Naive thymus-derived CD8-positive, alpha-beta T cell (primary cell): Measurements from ENCODE around the gene HMHB1. TPM values are rescaled to one million over a fixed set of nuclear protein-coding genes. Genes with fewer than 3 reads are reported as not detected.
"Not testable (repeated sequence)": the region's sequence is repeated elsewhere in the genome, so short reads cannot be mapped to it uniquely, and the experiment has no call there.

Source experiments
- ATAC-seq, 2 donors: fragments of 150-1000 bp; cut with Tn5 transposase in 1 of 2; sonication (Bioruptor Pico), chemical (Tn5 transposase) in 1 of 2; 1 replicate in 1 of 2; 2 replicates in 1 of 2; pipeline ENCODE4 v1.10.0; 2021; ENCODE audit warnings: mild to moderate bottlenecking in 2 of 2, moderate library complexity in 2 of 2
- POLR2A ChIA-PET: fragments of 350-600 bp; sonication (Branson Sonifier 250); formaldehyde crosslinking; loops from one replicate; lab custom pipeline; 2021; ENCODE audit warnings: antibody characterized with exemption; lab: Charles Lee
- DNase-seq, 10 donors: peaks; one replicate each; pipeline versions ENCODE4 v3.0.0 to v3.0.0-alpha.2; 2020 to 2022
- H3K27ac Mint-ChIP-seq, 10 donors: one replicate each; pipeline ENCODE4 v1.8.0; 2020 to 2022; ENCODE audit warnings: mild to moderate bottlenecking in 10 of 10, mixed read lengths in 10 of 10, moderate library complexity in 4 of 10, inconsistent platforms in 1 of 10
- H3K27me3 Mint-ChIP-seq, 5 donors: one replicate each; pipeline ENCODE4 v1.8.0; 2021 to 2022; ENCODE audit warnings: mixed read lengths in 5 of 5
- H3K36me3 Mint-ChIP-seq, 3 donors: one replicate each; pipeline ENCODE4 v1.8.0; 2020 to 2022; ENCODE audit warnings: mixed read lengths in 3 of 3, mild to moderate bottlenecking in 2 of 3, inconsistent platforms in 1 of 3
- H3K4me1 Mint-ChIP-seq, 4 donors: one replicate each; pipeline ENCODE4 v1.8.0; 2021 to 2022; ENCODE audit warnings: mixed read lengths in 4 of 4
- H3K4me3 Mint-ChIP-seq, 10 donors: one replicate each; pipeline ENCODE4 v1.8.0; 2020 to 2022; ENCODE audit warnings: mild to moderate bottlenecking in 10 of 10, mixed read lengths in 10 of 10, moderate library complexity in 6 of 10, inconsistent platforms in 1 of 10
- H3K9me3 Mint-ChIP-seq, 9 donors: one replicate each; pipeline ENCODE4 v1.8.0; 2020 to 2022; ENCODE audit warnings: mixed read lengths in 9 of 9, mild to moderate bottlenecking in 3 of 9, inconsistent platforms in 1 of 9, moderate library complexity in 1 of 9
- polyA plus RNA-seq, 3 donors: library from polyadenylated mRNA; unstranded; fragments of 300-500 nt; fragmentation: Illumina TruSeq; gene quantifications; one replicate each; pipeline ENCODE4 v1.2.3, GENCODE V29; 2021
- total RNA-seq, 8 experiments: library from RNA in 2 of 8; stranded (reverse) in 2 of 8; gene quantifications; one replicate each; pipeline ENCODE4 v1.2.3 and lab custom pipeline; 2021 to 2026

HMHB1 gene
- total and polyA plus RNA-seq, 5 experiments from 2014 or later: not detected

GRCh38 chr5:143816370-143816769 is 4.4 kb downstream of the HMHB1 start:
- H3K4me3 Mint-ChIP-seq, DNase-seq, ATAC-seq, POLR2A ChIA-PET, H3K27ac Mint-ChIP-seq: not testable (repeated sequence)
- H3K4me1 Mint-ChIP-seq: peaks cover 8 to 19% (median 18%) of the 10 kb centered on the region in 4 donors
- H3K9me3 Mint-ChIP-seq: peaks cover 0 to 10% (median 0%) of the 10 kb centered on the region in 9 donors
- H3K27me3 Mint-ChIP-seq: peaks cover 2 to 18% (median 11%) of the 10 kb centered on the region in 5 donors
- peaks cover 0 to 11% (median 0%) of the 10 kb centered on the region in 3 donors for H3K36me3 Mint-ChIP-seq

DNA sequence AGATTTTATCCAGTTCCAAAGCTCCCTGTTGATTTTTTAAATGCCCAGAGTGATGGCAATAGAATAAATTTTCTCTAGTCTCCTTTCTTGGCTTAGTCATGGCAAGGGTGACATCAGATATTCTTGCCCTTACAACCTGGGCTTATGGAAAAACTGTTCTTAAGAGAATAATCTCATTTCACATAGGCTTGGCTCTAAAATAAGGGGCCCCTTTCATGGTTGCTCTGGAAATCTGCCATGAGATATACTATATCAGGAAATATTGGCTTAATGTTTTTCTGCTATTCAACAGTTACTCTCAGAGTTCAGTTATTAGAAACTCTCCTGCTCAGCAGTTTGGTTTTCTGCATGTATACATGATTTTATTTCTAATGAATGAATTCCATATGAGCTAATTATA is 7.8 kb downstream of the HMHB1 start:
- Mint-ChIP-seq H3K27me3 (peaks cover 0 to 10% (median 2%) of the 10 kb centered on the region in 5 donors), H3K9me3 (peaks cover 0 to 10% (median 0%) of the 10 kb centered on the region in 9 donors), H3K36me3 (peaks cover 0 to 11% (median 0%) of the 10 kb centered on the region in 3 donors), H3K27ac (no peak overlapping the region), H3K4me1 (no peaks in the 10 kb centered on the region), H3K4me3 (no peak overlapping the region)
- DNase-seq (no peak), ATAC-seq (no peak)
- POLR2A ChIA-PET: no interaction called here

- Mint-ChIP-seq H3K27me3 (peaks cover 0 to 10% (median 2%) of the 10 kb centered on the region in 5 donors), H3K36me3 (peaks cover 0 to 11% (median 0%) of the 10 kb centered on the region in 3 donors), H3K4me1 (no peaks in the 10 kb centered on the region), H3K27ac (no peak overlapping the region), H3K4me3 (no peak overlapping the region), H3K9me3 (peaks cover 0 to 10% (median 0%) of the 10 kb centered on the region in 9 donors)
- POLR2A ChIA-PET: no interaction called here
- ATAC-seq: no peak
- DNase-seq: no peak
These were observed 8.5 kb downstream of the HMHB1 start for GRCh38 chr5:143820451-143820850.

- H3K27me3 Mint-ChIP-seq: peaks cover 0 to 3% (median 0%) of the 10 kb centered on the region in 5 donors
These were observed 13.1 kb downstream of the HMHB1 start for GRCh38 chr5:143824851-143825720.

DNA sequence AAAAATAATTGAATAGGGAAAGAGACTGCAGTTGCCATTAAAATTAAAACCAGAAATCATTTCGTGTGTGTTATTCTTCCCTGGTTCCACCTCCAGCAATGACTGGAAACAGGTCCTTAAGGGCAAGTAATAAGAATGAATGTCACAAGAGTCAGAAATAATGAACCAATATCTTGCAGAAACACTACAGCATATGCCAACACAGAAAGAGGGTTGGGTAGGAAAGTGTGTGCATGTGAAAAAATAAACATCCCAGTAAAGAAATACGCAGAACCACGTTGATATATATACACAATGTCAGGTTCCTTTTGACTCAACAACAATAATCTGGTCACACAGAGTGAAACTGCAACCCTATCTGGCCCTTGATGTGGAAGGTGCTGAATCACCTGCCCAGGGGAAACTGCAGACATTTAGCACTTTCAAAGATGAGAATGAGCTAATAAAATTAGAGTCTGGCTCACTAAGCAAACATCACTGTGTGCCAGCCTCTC is 15.0 kb downstream of the HMHB1 start:
- DNase-seq (no peak), ATAC-seq (no peak)
- Mint-ChIP-seq H3K9me3 (no peaks in the 10 kb centered on the region), H3K36me3 (no peaks in the 10 kb centered on the region), H3K27me3 (no peaks in the 10 kb centered on the region), H3K4me1 (peaks cover 3 to 13% (median 9%) of the 10 kb centered on the region in 4 donors), H3K27ac (no peak overlapping the region), H3K4me3 (no peak overlapping the region)
- POLR2A ChIA-PET: no interaction called here

More at GRCh38 chr5:143824851-143825720, 13.1 kb downstream of the HMHB1 start:
- DNase-seq (peak; percentile 59 to 88 (median 77)), ATAC-seq (peak; percentile 92 to 94)
- peaks cover 3 to 13% (median 9%) of the 10 kb centered on the region in 4 donors for H3K4me1 Mint-ChIP-seq
- no peaks in the 10 kb centered on the region for H3K36me3 Mint-ChIP-seq
- no peaks in the 10 kb centered on the region for H3K9me3 Mint-ChIP-seq
- no peak overlapping the region for H3K27ac Mint-ChIP-seq
- POLR2A ChIA-PET: no interaction called here
- H3K4me3 Mint-ChIP-seq: no peak overlapping the region

GRCh38 chr5:143828710-143829109 is 16.7 kb downstream of the HMHB1 start:
- H3K27me3 Mint-ChIP-seq: no peaks in the 10 kb centered on the region

GRCh38 chr5:143833177-143833576 is 21.2 kb downstream of the HMHB1 start:
- no peak for ATAC-seq
- POLR2A ChIA-PET: no interaction called here

More at GRCh38 chr5:143828710-143829109, 16.7 kb downstream of the HMHB1 start:
- POLR2A ChIA-PET: no interaction called here
- peak overlapping the region in 7 of 10 donors; percentile 2 to 79 (median 30) for H3K27ac Mint-ChIP-seq
- H3K4me3 Mint-ChIP-seq: peak overlapping the region in 7 of 10 donors; percentile 5 to 58 (median 17)
- H3K9me3 Mint-ChIP-seq: no peaks in the 10 kb centered on the region
- H3K36me3 Mint-ChIP-seq: no peaks in the 10 kb centered on the region
- no peak for DNase-seq
- H3K4me1 Mint-ChIP-seq: peaks cover 3 to 13% (median 9%) of the 10 kb centered on the region in 4 donors
- peak in 1 of 2 donors; percentile 47 for ATAC-seq

GRCh38 chr5:143835251-143835650 is 23.3 kb downstream of the HMHB1 start:
- Mint-ChIP-seq H3K9me3 (no peaks in the 10 kb centered on the region), H3K27me3 (no peaks in the 10 kb centered on the region), H3K4me3 (no peak overlapping the region), H3K27ac (no peak overlapping the region), H3K36me3 (no peaks in the 10 kb centered on the region), H3K4me1 (no peaks in the 10 kb centered on the region)
- POLR2A ChIA-PET: no interaction called here
- no peak for ATAC-seq
- DNase-seq: no peak

More at GRCh38 chr5:143833177-143833576, 21.2 kb downstream of the HMHB1 start:
- H3K36me3 Mint-ChIP-seq: no peaks in the 10 kb centered on the region
- no peaks in the 10 kb centered on the region for H3K27me3 Mint-ChIP-seq
- DNase-seq: no peak
- H3K4me3 Mint-ChIP-seq: no peak overlapping the region
- H3K4me1 Mint-ChIP-seq: peaks cover 3 to 8% (median 7%) of the 10 kb centered on the region in 4 donors
- no peaks in the 10 kb centered on the region for H3K9me3 Mint-ChIP-seq
- H3K27ac Mint-ChIP-seq: no peak overlapping the region

- POLR2A ChIA-PET: no interaction called here
- Mint-ChIP-seq H3K27me3 (no peaks in the 10 kb centered on the region), H3K9me3 (no peaks in the 10 kb centered on the region), H3K27ac (no peak overlapping the region), H3K4me3 (no peak overlapping the region), H3K36me3 (no peaks in the 10 kb centered on the region), H3K4me1 (no peaks in the 10 kb centered on the region)
- ATAC-seq: no peak
- no peak for DNase-seq
These were observed 24.3 kb downstream of the HMHB1 start for GRCh38 chr5:143836161-143836725.

- Mint-ChIP-seq H3K36me3 (no peaks in the 10 kb centered on the region), H3K4me1 (no peaks in the 10 kb centered on the region), H3K27ac (no peak overlapping the region), H3K4me3 (no peak overlapping the region), H3K27me3 (no peaks in the 10 kb centered on the region), H3K9me3 (no peaks in the 10 kb centered on the region)
- POLR2A ChIA-PET: no interaction called here
- ATAC-seq (no peak), DNase-seq (no peak)
These were observed 25.4 kb downstream of the HMHB1 start for GRCh38 chr5:143837306-143837848.

- H3K27ac Mint-ChIP-seq: peak overlapping the region in 1 of 10 donors; percentile 9
- H3K9me3 Mint-ChIP-seq: no peaks in the 10 kb centered on the region
- ATAC-seq: no peak
- peaks cover 0 to 9% (median 3%) of the 10 kb centered on the region in 5 donors for H3K27me3 Mint-ChIP-seq
- H3K4me3 Mint-ChIP-seq: no peak overlapping the region
- POLR2A ChIA-PET: no interaction called here
- H3K4me1 Mint-ChIP-seq: no peaks in the 10 kb centered on the region
- DNase-seq: no peak
- H3K36me3 Mint-ChIP-seq: no peaks in the 10 kb centered on the region
These were observed 29.5 kb downstream of the HMHB1 start for GRCh38 chr5:143841446-143841845.

DNA sequence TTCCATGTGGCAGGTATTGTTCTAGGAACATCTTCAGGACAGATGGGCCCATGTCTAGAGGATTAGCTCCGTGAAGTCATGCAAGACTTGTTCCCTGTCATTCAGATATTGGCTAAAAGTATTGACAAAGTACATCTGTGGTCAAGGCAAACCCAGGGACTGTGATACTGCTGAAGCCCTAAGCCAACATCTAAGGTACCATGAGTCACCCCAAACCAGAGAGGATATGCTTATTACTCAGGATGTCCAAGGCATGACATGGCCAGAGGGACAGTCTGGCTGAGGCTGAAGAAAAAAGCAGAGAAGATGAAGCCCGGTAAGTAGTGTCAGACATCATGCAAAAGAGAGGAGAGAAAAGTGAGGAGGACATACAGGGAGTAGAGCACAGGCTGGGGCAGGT is 31.0 kb downstream of the HMHB1 start:
- ATAC-seq: no peak
- Mint-ChIP-seq H3K4me1 (no peaks in the 10 kb centered on the region), H3K27ac (no peak overlapping the region), H3K36me3 (no peaks in the 10 kb centered on the region), H3K4me3 (no peak overlapping the region), H3K9me3 (no peaks in the 10 kb centered on the region), H3K27me3 (peaks cover 0 to 9% (median 3%) of the 10 kb centered on the region in 5 donors)
- POLR2A ChIA-PET: no interaction called here
- no peak for DNase-seq

- no peak overlapping the region for H3K4me3 Mint-ChIP-seq
- no peak for ATAC-seq
- H3K4me1 Mint-ChIP-seq: no peaks in the 10 kb centered on the region
These were observed 31.5 kb downstream of the HMHB1 start for GRCh38 chr5:143843461-143843860.

More at GRCh38 chr5:143843461-143843860, 31.5 kb downstream of the HMHB1 start:
- H3K27me3 Mint-ChIP-seq: peaks cover 0 to 9% (median 3%) of the 10 kb centered on the region in 5 donors
- no peaks in the 10 kb centered on the region for H3K9me3 Mint-ChIP-seq
- no peak for DNase-seq
- H3K36me3 Mint-ChIP-seq: no peaks in the 10 kb centered on the region
- H3K27ac Mint-ChIP-seq: no peak overlapping the region
- POLR2A ChIA-PET: no interaction called here
